H1 (cell line): ENCODE results near the gene C14orf132. TPM values are rescaled to one million over a fixed set of nuclear protein-coding genes. Genes with fewer than 3 reads are reported as not detected.

Experiments used
- CTCF ChIA-PET: fragments of 300-600 bp; sonication (Branson Sonifier 250); formaldehyde crosslinking; loops from one replicate; lab custom pipeline; 2021; ENCODE audit not compliant: partially characterized antibody; lab: Charles Lee
- POLR2A ChIA-PET: fragments of 300-600 bp; sonication (Branson Sonifier 250); formaldehyde crosslinking; loops from one replicate; lab custom pipeline; 2021; ENCODE audit warnings: inconsistent platforms; ENCODE audit not compliant: partially characterized antibody; lab: Charles Lee
- DNase-seq, 2 experiments: peaks; one replicate each; pipeline versions ENCODE4 v3.0.0 to v3.0.0-alpha.2; 2010 to 2022; ENCODE audit warnings: low spot score in 2 of 2, low read depth in 1 of 2, mixed read lengths in 1 of 2
- FAIRE-seq: peaks from 2 replicates; lab custom pipeline; 2011; peaks lifted over from hg19 to GRCh38; lab: Jason Lieb, UNC
- H2AFZ ChIP-seq: 2 replicates; pipeline ENCODE4 v1.8.1; 2012; ENCODE audit warnings: low read length, inconsistent platforms
- H2AK5ac ChIP-seq: 2 replicates; pipeline ENCODE4 v1.6.1; 2013; ENCODE audit warnings: low read depth, low read length
- H2BK120ac ChIP-seq: replicated peaks from 2 replicates; pipeline ENCODE3; 2013; ENCODE audit warnings: low read depth, low read length, inconsistent platforms
- H2BK12ac ChIP-seq: 2 replicates; pipeline ENCODE4 v1.6.1; 2013; ENCODE audit warnings: low read depth, low read length
- H2BK15ac ChIP-seq: 2 replicates; pipeline ENCODE4 v1.6.1; 2013; ENCODE audit warnings: low read length
- H2BK20ac ChIP-seq: 2 replicates; pipeline ENCODE4 v1.6.1; 2013; ENCODE audit warnings: low read length
- H2BK5ac ChIP-seq: 2 replicates; pipeline ENCODE4 v1.6.1; 2013; ENCODE audit warnings: low read depth, low read length
- H3K14ac ChIP-seq: 2 replicates; pipeline ENCODE4 v1.6.1; 2013; ENCODE audit warnings: inconsistent platforms; ENCODE audit not compliant: insufficient read length
- H3K18ac ChIP-seq: 2 replicates; pipeline ENCODE4 v1.6.1; 2013; ENCODE audit warnings: low read length; ENCODE audit errors: extremely low read depth
- H3K23ac ChIP-seq: 2 replicates; pipeline ENCODE4 v1.6.1; 2013; ENCODE audit warnings: inconsistent platforms; ENCODE audit not compliant: insufficient read length
- H3K23me2 ChIP-seq: 2 replicates; pipeline ENCODE4 v1.6.1; 2013; ENCODE audit warnings: low read depth, low read length
- H3K27ac ChIP-seq: 2 replicates; pipeline ENCODE4 v1.6.1; 2011; ENCODE audit warnings: low read depth, low read length, inconsistent platforms
- H3K27me3 ChIP-seq, 4 experiments: replicated peaks in 1 of 4; 1 replicate in 1 of 4; 2 replicates in 3 of 4; pipeline versions ENCODE4 v1.6.1 to v1.8.1; 2011 to 2013; ENCODE audit warnings: low read length in 3 of 4, mild to moderate bottlenecking in 3 of 4, inconsistent platforms in 2 of 4, mixed read lengths in 2 of 4, moderate library complexity in 1 of 4; ENCODE audit not compliant: control insufficient read depth in 3 of 4, insufficient read depth in 3 of 4; ENCODE audit errors: extremely low read depth in 1 of 4
- H3K36me3 ChIP-seq, 4 experiments: 2 replicates each; pipeline versions ENCODE4 v1.6.1 to v1.8.1; 2011 to 2013; ENCODE audit warnings: mild to moderate bottlenecking in 4 of 4, low read length in 3 of 4, moderate library complexity in 2 of 4, control low read depth in 1 of 4, inconsistent platforms in 1 of 4; ENCODE audit not compliant: insufficient read depth in 4 of 4, control insufficient read depth in 2 of 4
- H3K4ac ChIP-seq: replicated peaks from 2 replicates; pipeline ENCODE3; 2013; ENCODE audit warnings: low read length, low read depth, mixed read lengths, inconsistent platforms; ENCODE audit not compliant: insufficient read length
- H3K4me1 ChIP-seq, 4 experiments: replicated peaks in 1 of 4; 1 replicate in 1 of 4; 2 replicates in 3 of 4; pipeline versions ENCODE4 v1.6.1 to v1.8.1; 2011 to 2013; ENCODE audit warnings: low read length in 3 of 4, inconsistent platforms in 2 of 4, mixed read lengths in 1 of 4; ENCODE audit not compliant: insufficient read depth in 4 of 4, control insufficient read depth in 3 of 4
- H3K4me2 ChIP-seq, 2 experiments: 2 replicates each; pipeline versions ENCODE4 v1.6.1 to v1.8.1; 2011 to 2013; ENCODE audit warnings: low read depth in 2 of 2, low read length in 2 of 2, control low read depth in 1 of 2, inconsistent platforms in 1 of 2, mild to moderate bottlenecking in 1 of 2; ENCODE audit not compliant: insufficient read depth in 1 of 2
- H3K4me3 ChIP-seq, 4 experiments: fragments of 200-600, 300-600 bp in 1 of 4; sonication (generic), shearing (Covaris generic), sonication (Bioruptor Twin) in 1 of 4; 2 replicates each; pipeline versions ENCODE4 v1.5.1 to v1.8.1; 2011 to 2016; ENCODE audit warnings: low read length in 4 of 4, low read depth in 3 of 4, control low read depth in 2 of 4, inconsistent platforms in 2 of 4, mild to moderate bottlenecking in 2 of 4, mixed read lengths in 1 of 4, moderate library complexity in 1 of 4; ENCODE audit not compliant: insufficient read depth in 2 of 4; ENCODE audit errors: extremely low read depth in 1 of 4
- H3K56ac ChIP-seq: replicated peaks from 2 replicates; pipeline ENCODE3; 2013; ENCODE audit warnings: low read depth, mild to moderate bottlenecking, mixed read lengths, low read length, inconsistent platforms; ENCODE audit not compliant: insufficient read length
- H3K79me1 ChIP-seq: 2 replicates; pipeline ENCODE4 v1.6.1; 2013; ENCODE audit warnings: low read depth, low read length, control low read depth
- H3K79me2 ChIP-seq, 2 experiments: 2 replicates each; pipeline versions ENCODE4 v1.6.1 to v1.8.1; 2012 to 2013; ENCODE audit warnings: low read length in 2 of 2, mild to moderate bottlenecking in 2 of 2, inconsistent platforms in 1 of 2; ENCODE audit not compliant: insufficient read depth in 2 of 2, control insufficient read depth in 1 of 2
- H3K9ac ChIP-seq, 4 experiments: replicated peaks in 1 of 4; 1 replicate in 1 of 4; 2 replicates in 3 of 4; pipeline versions ENCODE4 v1.6.1 to v1.8.1; 2011 to 2013; ENCODE audit warnings: low read depth in 3 of 4, low read length in 3 of 4, control low read depth in 2 of 4, mild to moderate bottlenecking in 2 of 4, moderate library complexity in 2 of 4, inconsistent platforms in 1 of 4; ENCODE audit errors: extremely low read depth in 1 of 4
- H3K9me3 ChIP-seq, 2 experiments: 2 replicates each; pipeline versions ENCODE4 v1.6.1 to v1.8.1; 2012 to 2013; ENCODE audit warnings: mild to moderate bottlenecking in 2 of 2, moderate library complexity in 2 of 2, control low read depth in 1 of 2, inconsistent platforms in 1 of 2, low read depth in 1 of 2, low read length in 1 of 2, mixed read lengths in 1 of 2; ENCODE audit not compliant: insufficient read depth in 2 of 2
- H4K20me1 ChIP-seq, 2 experiments: replicated peaks in 1 of 2; 2 replicates each; pipeline versions ENCODE3 to v1.8.1; 2011 to 2013; ENCODE audit warnings: inconsistent platforms in 2 of 2, low read length in 2 of 2, mild to moderate bottlenecking in 1 of 2; ENCODE audit not compliant: insufficient read depth in 2 of 2, control insufficient read depth in 1 of 2
- H4K5ac ChIP-seq: 2 replicates; pipeline ENCODE4 v1.6.1; 2013; ENCODE audit warnings: low read length, low read depth, mixed read lengths, inconsistent platforms; ENCODE audit not compliant: insufficient read length
- H4K8ac ChIP-seq: 2 replicates; pipeline ENCODE4 v1.8.0; 2013; ENCODE audit warnings: mild to moderate bottlenecking, moderate library complexity, low read length, inconsistent platforms; ENCODE audit not compliant: insufficient read depth; ENCODE audit errors: extremely low read depth
- H4K91ac ChIP-seq: replicated peaks from 2 replicates; pipeline ENCODE3; 2013; ENCODE audit warnings: low read length, mixed read lengths, inconsistent platforms; ENCODE audit not compliant: insufficient read length
- ASH2L ChIP-seq: fragments of 200-600, 300-600 bp; sonication (generic); IDR thresholded peaks from one replicate; pipeline ENCODE4 v1.7.1; 2017; ENCODE audit warnings: low read length
- ATF3 ChIP-seq: IDR thresholded peaks from 2 replicates; pipeline ENCODE4 v1.6.1; 2011; ENCODE audit warnings: low read depth, mild to moderate bottlenecking, low read length; ENCODE audit not compliant: insufficient read depth
- CBX5 ChIP-seq: fragments of 300-800, 300-1000 bp; sonication (generic); IDR thresholded peaks from 2 replicates; pipeline ENCODE4 v1.7.1; 2016; ENCODE audit warnings: antibody characterized with exemption, low read length, low read depth
- CEBPB ChIP-seq: IDR thresholded peaks from 2 replicates; pipeline ENCODE4 v1.6.1; 2012; ENCODE audit warnings: low read depth, low read length
- CREB1 ChIP-seq: IDR thresholded peaks from 2 replicates; pipeline ENCODE4 v1.6.1; 2012; ENCODE audit warnings: inconsistent platforms
- EGR1 ChIP-seq: IDR thresholded peaks from 2 replicates; pipeline ENCODE4 v1.6.1; 2011; ENCODE audit warnings: low read depth, low read length, borderline replicate concordance
- EP300 ChIP-seq, 2 experiments: IDR thresholded peaks; 1 replicate in 1 of 2; 2 replicates in 1 of 2; pipeline ENCODE4 v1.6.1; 2011 to 2012; ENCODE audit warnings: low read depth in 2 of 2, low read length in 2 of 2, mild to moderate bottlenecking in 2 of 2, borderline replicate concordance in 1 of 2, inconsistent platforms in 1 of 2, moderate library complexity in 1 of 2
- RAD21 ChIP-seq, 2 experiments: IDR thresholded peaks in 1 of 2; conservative IDR thresholded peaks in 1 of 2; 2 replicates each; pipeline ENCODE4 v1.6.1; 2011; ENCODE audit warnings: low read depth in 2 of 2, low read length in 2 of 2, improper control_type of control experiment in 1 of 2, inconsistent platforms in 1 of 2, mild to moderate bottlenecking in 1 of 2, moderate library complexity in 1 of 2
- RBBP5 ChIP-seq: IDR thresholded peaks from 2 replicates; pipeline ENCODE4 v1.7.1; 2012; ENCODE audit warnings: low read depth, mild to moderate bottlenecking, inconsistent platforms, low read length, moderate library complexity, borderline replicate concordance
- RFX5 ChIP-seq: IDR thresholded peaks from 2 replicates; pipeline ENCODE4 v1.6.1; 2011; ENCODE audit warnings: low read depth, low read length, improper control_type of control experiment, borderline replicate concordance
- TAF7 ChIP-seq: optimal IDR thresholded peaks from 2 replicates; pipeline ENCODE3; 2011; ENCODE audit warnings: low read depth, mild to moderate bottlenecking, inconsistent platforms, low read length, moderate library complexity, borderline replicate concordance
- WGBS, 2 experiments: shearing (Covaris generic) in 1 of 2; methylation state at CpG; one replicate each; pipeline versions ENCODE4 v1.1.6 to v1.1.7; 2013 to 2015; ENCODE audit warnings: low lambda C conversion rate in 2 of 2, mixed read lengths in 2 of 2, inconsistent platforms in 1 of 2, low coverage in 1 of 2, missing lambda C conversion rate in 1 of 2; ENCODE audit not compliant: insufficient replicate concordance in 2 of 2, insufficient coverage in 1 of 2, insufficient read length in 1 of 2; ENCODE audit errors: extremely low coverage in 1 of 2, missing lambda C conversion rate in 1 of 2; 5-methylcytosine and 5-hydroxymethylcytosine counted together
- polyA plus RNA-seq, 7 experiments: library from polyadenylated mRNA; depleted of rRNA in 3 of 7; stranded (reverse) in 5 of 7; unstranded in 2 of 7; fragments of >200 nt in 5 of 7; fragments of 200-250 nt in 2 of 7; gene quantifications; 1 replicate in 5 of 7; 2 replicates in 1 of 7; 4 replicates in 1 of 7; pipeline versions ENCODE4 v1.2.1 to v1.2.3, GENCODE V29; 2011 to 2013; ENCODE audit warnings: missing spikeins in 2 of 7, mixed read lengths in 2 of 7
- total RNA-seq: library from RNA; stranded (reverse); fragmentation: NEBNext Ultra II Directional; extraction: Animal tissue kit (Norgen Biotek cat#: 25700); gene quantifications from 2 replicates; pipeline ENCODE4 v1.2.1, GENCODE V29; 2021

Gene C14orf132
- total and polyA plus RNA-seq, 2 of the 8 experiments (the other 6 are each of a cell fraction or from before 2014, with no cell fraction given): 11.7 to 32.5 TPM

- Histone ChIP-seq H4K91ac (no peak overlapping the region), H2BK5ac (no peak overlapping the region), H3K14ac (no peak overlapping the region), H3K4me3 (no peak overlapping the region), H3K4me1 (no peaks in the 10 kb centered on the region; a peak in 2 of 7 replicates), H3K27me3 (no peaks in the 10 kb centered on the region), H3K23ac (no peak overlapping the region), H4K20me1 (peaks cover 9 to 11% of the 10 kb centered on the region in 2 experiments), H2AK5ac (no peak overlapping the region), H3K18ac (no peak overlapping the region), H3K79me2 (no peaks in the 10 kb centered on the region; a peak in 1 of 4 replicates), H3K4ac (no peak overlapping the region), H2BK120ac (no peak overlapping the region), H2BK20ac (no peak overlapping the region), H4K5ac (no peak overlapping the region), H2BK12ac (no peak overlapping the region), H3K79me1 (no peaks in the 10 kb centered on the region; the same call in 1 of the 2 replicates), H2BK15ac (no peak overlapping the region), H3K36me3 (peaks cover 0 to 4% (median 1%) of the 10 kb centered on the region in 4 experiments; a peak in 1 of 8 replicates), H3K23me2 (no peaks in the 10 kb centered on the region), H3K4me2 (no peak overlapping the region), H3K9me3 (no peaks in the 10 kb centered on the region), H4K8ac (no peak overlapping the region; the same call in 1 of the 2 replicates), H3K27ac (no peak overlapping the region), H2AFZ (no peak overlapping the region), H3K56ac (no peak overlapping the region), H3K9ac (no peak overlapping the region)
- no peak for DNase-seq
- POLR2A ChIA-PET: no interaction called here
- 91% methylated on average over 9 of the region's 9 CpGs; no CpG with 5 or more reads in 1 of the 2 experiments for WGBS, 2 experiments
- CTCF ChIA-PET: interaction anchor here (0.8 to 4.9 kb wide), 14 partner anchors 9 to 498 kb away, joined by 3 to 54 read pairs (median 8); partner anchors contain the start of gene C14orf132
- FAIRE-seq: no peak
- TF ChIP-seq CREB1: no peak
- TF ChIP-seq ASH2L: no peak
- TF ChIP-seq ATF3: no peak
- no peak for TF ChIP-seq CEBPB
- no peak for TF ChIP-seq EP300 (IDR thresholded peaks at IDR 0.05; ENCODE audit: borderline replicate concordance in 1 of 2, low read depth in 2 of 2, low read length in 2 of 2)
- no peak for TF ChIP-seq CBX5
- no peak for TF ChIP-seq RFX5
- TF ChIP-seq RAD21 (IDR thresholded peaks at IDR 0.05 in 1 of 2, conservative IDR thresholded peaks at IDR 0.05 in 1 of 2; ENCODE audit: low read depth in 2 of 2, low read length in 2 of 2): no peak
- no peak for TF ChIP-seq EGR1
- TF ChIP-seq TAF7: no peak
- TF ChIP-seq RBBP5: no peak
Observed at GRCh38 chr14:96057738-96058137, 18.6 kb downstream of the C14orf132 start.
